ENCODE data around the gene DGCR6. TPM values are rescaled to one million over a fixed set of nuclear protein-coding genes. Genes with fewer than 3 reads are reported as not detected.
"Not testable (repeated sequence)": the region's sequence is repeated elsewhere in the genome, so short reads cannot be mapped to it uniquely, and the experiment has no call there.

DGCR6 gene
- total RNA-seq, 1 experiment from 2014 or later: 2.7 TPM

DNA sequence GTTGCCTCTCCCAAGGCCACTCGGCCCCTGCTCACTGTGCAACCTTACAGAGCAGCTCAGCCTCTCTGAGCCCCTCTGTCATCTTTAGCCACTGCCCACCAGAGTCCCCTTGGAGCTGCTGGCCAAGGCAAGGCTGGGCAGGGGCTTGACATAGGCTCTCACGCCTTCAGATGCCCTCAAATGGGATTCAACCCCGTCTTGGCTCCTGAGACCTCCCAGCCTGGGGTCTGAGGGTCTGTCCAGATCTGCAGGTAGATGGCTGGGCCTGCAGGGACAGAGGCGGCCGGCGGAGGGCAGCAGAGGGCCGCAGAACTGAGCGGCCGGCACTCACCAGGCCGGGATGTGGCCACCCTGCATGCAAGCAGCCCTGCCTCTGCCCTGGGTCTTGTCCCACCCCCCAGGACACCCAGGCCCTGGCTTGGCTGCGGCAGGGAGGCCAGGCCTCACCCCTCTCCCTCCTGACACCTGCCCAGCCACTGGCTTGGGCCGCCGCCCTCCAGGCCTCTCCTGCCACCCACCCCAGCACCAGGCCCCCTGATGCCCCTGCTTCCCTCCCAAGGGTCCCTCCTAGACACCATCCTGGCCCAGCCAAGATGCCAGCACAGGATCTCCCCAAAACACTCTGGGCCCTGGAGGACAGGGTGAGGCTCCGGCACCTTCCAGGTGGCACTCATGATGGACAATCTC lies 48.3 kb downstream of the DGCR6 start:
- BruUV-seq (replicated peaks): not testable (repeated sequence)

DNA sequence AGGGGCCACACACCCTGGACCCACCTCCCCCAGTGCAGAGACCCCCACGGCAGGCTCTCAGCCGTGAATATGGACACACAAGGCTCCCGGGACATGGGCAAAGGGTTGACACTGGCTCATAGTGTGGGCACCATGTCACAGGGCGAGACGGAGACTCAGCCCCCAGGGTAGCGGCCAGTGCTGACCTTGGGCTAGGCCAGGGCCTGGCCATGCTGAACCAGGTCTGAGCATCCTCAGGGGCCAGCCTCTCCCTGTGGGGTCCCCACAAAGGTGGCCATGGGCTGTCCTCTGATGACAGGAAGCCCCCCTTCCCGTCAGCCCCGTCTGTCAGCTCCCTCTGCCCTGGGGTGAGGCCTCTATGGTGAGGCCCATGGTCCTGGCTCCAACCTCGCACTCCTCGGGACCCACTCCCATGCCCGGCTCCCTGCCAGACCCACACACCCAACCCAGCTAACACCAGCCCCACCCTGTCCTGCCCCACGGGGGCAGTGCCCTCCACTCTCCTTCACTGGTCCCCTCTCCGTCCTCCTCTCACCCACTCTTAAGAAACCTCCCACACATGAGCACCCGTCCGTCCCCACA lies 49.0 kb downstream of the DGCR6 start:
- no peaks in the 10 kb centered on the region for H3K4me1 ChIP-seq (ENCODE audit: insufficient read depth, low read length, poor library complexity, severe bottlenecking)
- H3K27ac ChIP-seq (ENCODE audit: low read depth, low read length, poor library complexity, severe bottlenecking): no peak overlapping the region
- TF ChIP-seq EZH2 (IDR thresholded peaks at IDR 0.05; ENCODE audit: borderline replicate concordance, low read depth, low read length, poor library complexity, severe bottlenecking): no peak
- TF ChIP-seq, protein P1, sequence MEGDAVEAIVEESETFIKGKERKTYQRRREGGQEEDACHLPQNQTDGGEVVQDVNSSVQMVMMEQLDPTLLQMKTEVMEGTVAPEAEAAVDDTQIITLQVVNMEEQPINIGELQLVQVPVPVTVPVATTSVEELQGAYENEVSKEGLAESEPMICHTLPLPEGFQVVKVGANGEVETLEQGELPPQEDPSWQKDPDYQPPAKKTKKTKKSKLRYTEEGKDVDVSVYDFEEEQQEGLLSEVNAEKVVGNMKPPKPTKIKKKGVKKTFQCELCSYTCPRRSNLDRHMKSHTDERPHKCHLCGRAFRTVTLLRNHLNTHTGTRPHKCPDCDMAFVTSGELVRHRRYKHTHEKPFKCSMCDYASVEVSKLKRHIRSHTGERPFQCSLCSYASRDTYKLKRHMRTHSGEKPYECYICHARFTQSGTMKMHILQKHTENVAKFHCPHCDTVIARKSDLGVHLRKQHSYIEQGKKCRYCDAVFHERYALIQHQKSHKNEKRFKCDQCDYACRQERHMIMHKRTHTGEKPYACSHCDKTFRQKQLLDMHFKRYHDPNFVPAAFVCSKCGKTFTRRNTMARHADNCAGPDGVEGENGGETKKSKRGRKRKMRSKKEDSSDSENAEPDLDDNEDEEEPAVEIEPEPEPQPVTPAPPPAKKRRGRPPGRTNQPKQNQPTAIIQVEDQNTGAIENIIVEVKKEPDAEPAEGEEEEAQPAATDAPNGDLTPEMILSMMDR (conservative IDR thresholded peaks at IDR 0.05; ENCODE audit: low read depth, low read length): no peak
- H3K4me3 ChIP-seq (ENCODE audit: low read depth, low read length, poor library complexity, severe bottlenecking): no peak overlapping the region
- ChIA-PET POLR2A (ENCODE audit: low non-redundant PET) (no interaction called here), CTCF (no interaction called here)
- H3K27me3 ChIP-seq (replicated peaks; ENCODE audit: insufficient read depth, low read depth, low read length, poor library complexity): no peaks in the 10 kb centered on the region
- intact Hi-C loops (cut with micrococcal nuclease; ENCODE audit: unreplicated experiment): no loop called here
- H3K9me3 ChIP-seq (ENCODE audit: low read depth, low read length, poor library complexity, severe bottlenecking): no peaks in the 10 kb centered on the region
- DNase-seq (ENCODE audit: low spot score): no peak
- BruUV-seq (replicated peaks): no TSS peak
- H3K36me3 ChIP-seq (ENCODE audit: insufficient read depth, low read length, poor library complexity, severe bottlenecking): no peaks in the 10 kb centered on the region

More for the DNA sequence above, 48.3 kb downstream of the DGCR6 start:
- H3K4me3 ChIP-seq (ENCODE audit: low read depth, low read length, poor library complexity, severe bottlenecking); H3K4me1 ChIP-seq (ENCODE audit: insufficient read depth, low read length, poor library complexity, severe bottlenecking); H3K9me3 ChIP-seq (ENCODE audit: low read depth, low read length, poor library complexity, severe bottlenecking); CTCF ChIA-PET; H3K36me3 ChIP-seq (ENCODE audit: insufficient read depth, low read length, poor library complexity, severe bottlenecking); H3K27me3 ChIP-seq (replicated peaks; ENCODE audit: insufficient read depth, low read depth, low read length, poor library complexity); intact Hi-C loops (cut with micrococcal nuclease; ENCODE audit: unreplicated experiment); H3K27ac ChIP-seq (ENCODE audit: low read depth, low read length, poor library complexity, severe bottlenecking); POLR2A ChIA-PET (ENCODE audit: low non-redundant PET): not testable (repeated sequence)
- TF ChIP-seq, protein P1 (conservative IDR thresholded peaks at IDR 0.05; ENCODE audit: low read depth, low read length): peak; percentile 78
- peak; percentile 51 for DNase-seq (ENCODE audit: low spot score)

DNA sequence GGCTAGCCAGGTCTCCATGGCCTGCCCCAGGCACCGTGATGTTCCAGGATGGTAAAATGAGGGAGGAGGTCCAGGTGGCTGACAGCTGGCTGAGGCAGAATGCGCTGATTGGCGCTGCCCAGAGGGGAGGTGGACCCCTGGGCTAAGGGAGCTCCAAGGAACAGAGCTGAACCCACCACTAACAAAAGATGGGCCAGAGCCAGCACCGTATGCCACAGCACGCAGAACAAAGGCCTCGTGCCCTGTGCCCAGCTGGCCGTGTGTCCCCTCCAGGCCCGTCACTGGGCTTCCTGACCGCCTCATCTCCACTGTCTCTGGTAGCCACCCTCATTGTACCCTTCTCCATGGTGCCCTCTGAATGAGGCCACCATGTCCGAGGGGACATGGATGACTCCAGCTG lies 49.6 kb downstream of the DGCR6 start:
- DNase-seq (ENCODE audit: low spot score): no peak
- Histone ChIP-seq H3K4me3 (ENCODE audit: low read depth, low read length, poor library complexity, severe bottlenecking) (no peak overlapping the region), H3K27me3 (replicated peaks; ENCODE audit: insufficient read depth, low read depth, low read length, poor library complexity) (no peaks in the 10 kb centered on the region), H3K4me1 (ENCODE audit: insufficient read depth, low read length, poor library complexity, severe bottlenecking) (no peaks in the 10 kb centered on the region), H3K36me3 (ENCODE audit: insufficient read depth, low read length, poor library complexity, severe bottlenecking) (no peaks in the 10 kb centered on the region), H3K27ac (ENCODE audit: low read depth, low read length, poor library complexity, severe bottlenecking) (no peak overlapping the region), H3K9me3 (ENCODE audit: low read depth, low read length, poor library complexity, severe bottlenecking) (no peaks in the 10 kb centered on the region)
- ChIA-PET CTCF (no interaction called here), POLR2A (ENCODE audit: low non-redundant PET) (no interaction called here)
- BruUV-seq (replicated peaks): no TSS peak
- intact Hi-C loops (cut with micrococcal nuclease; ENCODE audit: unreplicated experiment): no loop called here
- TF ChIP-seq EZH2 (IDR thresholded peaks at IDR 0.05; ENCODE audit: borderline replicate concordance, low read depth, low read length, poor library complexity, severe bottlenecking): no peak
- TF ChIP-seq, protein P1 (conservative IDR thresholded peaks at IDR 0.05; ENCODE audit: low read depth, low read length): no peak

DNA sequence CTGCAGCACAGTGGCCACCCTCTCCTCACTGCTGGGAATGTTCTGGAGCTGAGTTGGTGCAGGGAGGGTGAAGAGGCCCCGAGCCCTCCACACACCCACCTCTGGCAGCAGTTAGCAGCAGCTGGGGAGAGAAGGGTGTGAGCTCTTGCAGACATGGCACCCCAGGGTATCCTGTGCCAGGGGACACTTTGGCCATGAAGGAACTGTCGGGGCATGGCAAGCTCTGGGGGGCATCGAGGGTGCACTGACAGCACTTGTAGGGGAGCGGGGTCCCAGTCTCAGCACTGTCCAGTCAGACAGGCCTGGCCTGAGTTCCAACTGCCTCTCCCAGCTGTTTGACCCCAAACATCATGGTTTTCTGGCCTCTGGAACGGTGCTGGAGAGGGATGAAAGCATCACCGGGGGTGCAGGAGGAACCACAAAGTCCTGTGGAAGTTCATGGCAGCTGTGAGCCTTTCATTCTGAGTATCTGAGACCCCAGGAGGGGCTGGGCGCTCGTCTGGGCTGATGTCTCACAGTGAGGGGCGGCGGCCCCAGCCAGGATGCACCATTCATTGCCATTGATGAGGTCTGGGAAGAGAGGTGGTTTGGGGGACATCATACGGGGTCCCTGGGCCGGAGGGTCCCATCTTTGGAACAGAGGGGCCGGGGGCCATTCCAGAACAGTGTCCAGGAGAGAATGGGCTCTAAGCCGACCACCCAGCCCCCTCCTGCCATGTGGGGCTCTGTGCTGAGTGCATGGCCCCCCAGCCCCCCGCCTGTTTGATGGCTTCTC lies 50.2 kb downstream of the DGCR6 start:
- H3K9me3 ChIP-seq (ENCODE audit: low read depth, low read length, poor library complexity, severe bottlenecking); H3K36me3 ChIP-seq (ENCODE audit: insufficient read depth, low read length, poor library complexity, severe bottlenecking); H3K27ac ChIP-seq (ENCODE audit: low read depth, low read length, poor library complexity, severe bottlenecking); H3K4me3 ChIP-seq (ENCODE audit: low read depth, low read length, poor library complexity, severe bottlenecking); H3K27me3 ChIP-seq (replicated peaks; ENCODE audit: insufficient read depth, low read depth, low read length, poor library complexity); BruUV-seq (replicated peaks); POLR2A ChIA-PET (ENCODE audit: low non-redundant PET); intact Hi-C loops (cut with micrococcal nuclease; ENCODE audit: unreplicated experiment); DNase-seq (ENCODE audit: low spot score); H3K4me1 ChIP-seq (ENCODE audit: insufficient read depth, low read length, poor library complexity, severe bottlenecking): not testable (repeated sequence)
- CTCF ChIA-PET: interaction anchor here (0.6 to 0.7 kb wide), 2 partner anchors 19 to 123 kb away, joined by 3 to 7 read pairs; no protein-coding TSS in a partner anchor

DNA sequence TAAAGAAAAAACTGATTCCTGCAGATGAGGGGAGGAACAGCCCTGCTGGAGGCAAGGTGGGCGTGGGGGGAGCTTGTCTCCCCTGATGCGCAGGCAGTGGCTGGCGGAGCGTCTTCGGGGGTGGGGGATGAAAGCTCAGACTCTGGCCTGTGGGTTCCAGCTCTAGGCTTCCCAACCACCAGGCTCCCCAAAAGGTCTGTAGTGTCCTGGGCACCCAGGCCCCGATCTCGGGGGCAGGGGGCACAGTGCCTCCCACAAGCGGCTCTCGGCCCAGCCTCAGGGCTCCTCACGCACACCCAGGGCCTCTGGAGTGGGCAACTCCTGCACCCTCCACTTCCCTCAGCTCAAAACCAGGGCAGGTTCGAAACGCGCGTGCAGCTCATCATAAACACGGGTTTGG lies 50.8 kb downstream of the DGCR6 start:
- H3K9me3 ChIP-seq (ENCODE audit: low read depth, low read length, poor library complexity, severe bottlenecking); POLR2A ChIA-PET (ENCODE audit: low non-redundant PET); H3K36me3 ChIP-seq (ENCODE audit: insufficient read depth, low read length, poor library complexity, severe bottlenecking); BruUV-seq (replicated peaks); H3K27ac ChIP-seq (ENCODE audit: low read depth, low read length, poor library complexity, severe bottlenecking); H3K4me3 ChIP-seq (ENCODE audit: low read depth, low read length, poor library complexity, severe bottlenecking); H3K4me1 ChIP-seq (ENCODE audit: insufficient read depth, low read length, poor library complexity, severe bottlenecking); DNase-seq (ENCODE audit: low spot score); H3K27me3 ChIP-seq (replicated peaks; ENCODE audit: insufficient read depth, low read depth, low read length, poor library complexity); intact Hi-C loops (cut with micrococcal nuclease; ENCODE audit: unreplicated experiment): not testable (repeated sequence)
- CTCF ChIA-PET: interaction anchor here (0.6 to 0.7 kb wide), 2 partner anchors 19 to 123 kb away, joined by 3 to 7 read pairs; no protein-coding TSS in a partner anchor
